Cardiac septum (tissue), 1 donor: ENCODE measurements around the gene IFNL4. TPM values are rescaled to one million over a fixed set of nuclear protein-coding genes. Genes with fewer than 3 reads are reported as not detected.
"Not testable (repeated sequence)": the region's sequence is repeated elsewhere in the genome, so short reads cannot be mapped to it uniquely, and the experiment has no call there.

Source experiments
- DNase-seq: peaks from one replicate; pipeline ENCODE4 v3.0.0-alpha.2; 2020; ENCODE audit warnings: low spot score
- intact Hi-C: fragments of 100-400 bp; cut with DNase I; formaldehyde crosslinking; loops from one replicate; pipeline ENCODE4 v1.14.0; 2022
- total RNA-seq: library from RNA; stranded (reverse); fragmentation: NEBNext Ultra II Directional; extraction: Animal tissue kit (Norgen Biotek cat#: 25700); gene quantifications from one replicate; pipeline ENCODE4 v1.2.1, GENCODE V29; 2021
- donor health status: DM: no; HTN: no; CAD: no.

IFNL4 gene
- total RNA-seq, 1 donor from 2014 or later, result not detected

DNA sequence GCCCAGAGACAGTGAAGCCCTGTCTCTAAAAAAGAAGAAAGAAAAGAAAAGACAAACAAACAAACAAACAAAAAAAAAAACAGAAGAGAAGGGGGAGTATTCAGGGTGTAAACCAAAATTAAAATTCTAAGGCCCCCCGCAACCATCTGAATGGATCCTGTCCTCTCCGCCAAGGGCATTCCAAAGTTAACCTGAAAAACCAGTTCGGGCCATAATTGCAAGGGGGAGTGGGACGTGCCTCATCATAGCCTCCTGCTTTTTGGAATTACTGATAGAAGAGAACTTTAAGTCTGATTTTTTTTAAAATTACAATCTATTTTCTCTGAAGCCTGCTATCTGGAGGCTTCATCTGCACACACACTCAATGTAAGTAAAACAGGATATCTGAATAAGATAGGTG is 13.8 kb upstream of the IFNL4 start:
- intact Hi-C loops, result no loop called here
- DNase-seq, result no peak

DNA sequence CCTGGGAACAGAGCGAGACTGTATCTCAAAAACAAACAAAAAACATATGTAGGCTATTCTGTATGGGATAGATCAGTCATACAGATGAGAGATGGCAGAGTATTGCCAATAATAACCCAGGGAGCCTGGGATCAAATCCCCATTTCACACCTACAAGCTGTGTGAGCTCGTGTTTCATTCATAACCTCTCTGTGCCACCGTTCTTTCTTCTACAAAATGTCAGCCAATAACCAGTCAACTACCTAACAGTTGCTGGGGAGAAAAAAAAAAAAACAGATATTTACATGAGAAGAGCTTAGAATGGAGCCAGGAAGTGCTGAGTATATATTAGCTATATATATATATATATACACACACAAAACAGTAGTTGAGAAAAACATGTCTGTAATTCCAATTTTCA is 13.0 kb upstream of the IFNL4 start:
- intact Hi-C loops, result no loop called here
- peak; percentile 17 for DNase-seq

DNA sequence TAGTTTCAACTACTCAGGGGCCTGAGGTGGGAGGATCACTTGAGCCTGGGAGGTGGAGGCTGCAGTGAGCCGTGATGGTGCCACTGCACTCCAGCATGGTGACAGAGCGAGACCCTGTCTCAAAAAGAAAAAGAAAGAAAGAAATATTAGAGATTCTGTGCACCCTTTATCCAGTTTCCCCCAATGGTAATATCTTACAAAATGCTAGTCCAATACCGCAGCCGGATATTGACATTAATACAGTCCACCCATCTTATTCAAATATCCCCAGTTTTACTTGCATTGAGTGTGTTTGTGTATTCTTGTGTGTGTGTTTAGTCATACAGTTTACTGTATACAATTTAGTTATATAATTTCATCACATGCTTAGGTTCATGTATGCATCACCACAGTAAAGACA is 8.6 kb upstream of the IFNL4 start:
- DNase-seq, result no peak
- intact Hi-C loops, result no loop called here

DNA sequence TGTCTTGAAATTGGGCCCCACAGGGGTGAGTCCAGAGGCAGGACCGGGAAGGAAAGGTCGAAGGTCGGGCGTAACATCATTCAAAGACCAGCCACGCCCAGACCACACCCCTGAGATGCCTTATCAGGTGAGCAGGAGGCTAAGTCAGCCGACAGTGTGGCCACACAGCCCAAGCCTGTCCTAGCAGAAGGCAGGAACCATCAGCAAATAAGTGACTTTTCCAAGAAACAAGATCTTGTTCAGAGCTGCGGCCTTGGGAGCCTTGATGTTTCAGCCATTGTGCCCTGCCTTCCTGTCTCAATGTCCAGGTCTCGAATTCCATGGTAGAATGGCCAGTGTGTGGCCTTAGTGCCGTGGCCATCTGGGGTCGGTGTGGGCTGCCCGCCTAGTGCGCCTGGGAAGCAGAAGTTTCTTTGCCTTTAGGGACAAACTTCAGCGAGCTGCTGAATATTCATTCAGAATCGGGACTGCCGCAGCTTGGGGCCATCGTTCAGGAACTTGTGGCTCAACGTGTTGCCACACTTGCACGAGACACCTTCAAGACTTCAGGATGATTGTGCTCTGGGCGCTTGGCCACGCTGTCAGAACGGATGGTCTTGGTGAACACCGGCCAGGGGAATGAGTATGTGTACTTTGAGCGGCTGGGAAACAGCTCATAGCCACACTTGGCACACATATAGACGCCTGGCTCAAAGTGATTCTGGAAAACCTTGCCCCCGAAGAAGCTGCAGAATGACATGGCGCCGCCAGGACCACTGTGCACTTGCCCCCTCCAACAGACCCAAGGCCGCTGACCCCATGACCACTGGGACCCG is 6.1 kb upstream of the IFNL4 start:
- DNase-seq, result no peak
- intact Hi-C loops, result no loop called here

DNA sequence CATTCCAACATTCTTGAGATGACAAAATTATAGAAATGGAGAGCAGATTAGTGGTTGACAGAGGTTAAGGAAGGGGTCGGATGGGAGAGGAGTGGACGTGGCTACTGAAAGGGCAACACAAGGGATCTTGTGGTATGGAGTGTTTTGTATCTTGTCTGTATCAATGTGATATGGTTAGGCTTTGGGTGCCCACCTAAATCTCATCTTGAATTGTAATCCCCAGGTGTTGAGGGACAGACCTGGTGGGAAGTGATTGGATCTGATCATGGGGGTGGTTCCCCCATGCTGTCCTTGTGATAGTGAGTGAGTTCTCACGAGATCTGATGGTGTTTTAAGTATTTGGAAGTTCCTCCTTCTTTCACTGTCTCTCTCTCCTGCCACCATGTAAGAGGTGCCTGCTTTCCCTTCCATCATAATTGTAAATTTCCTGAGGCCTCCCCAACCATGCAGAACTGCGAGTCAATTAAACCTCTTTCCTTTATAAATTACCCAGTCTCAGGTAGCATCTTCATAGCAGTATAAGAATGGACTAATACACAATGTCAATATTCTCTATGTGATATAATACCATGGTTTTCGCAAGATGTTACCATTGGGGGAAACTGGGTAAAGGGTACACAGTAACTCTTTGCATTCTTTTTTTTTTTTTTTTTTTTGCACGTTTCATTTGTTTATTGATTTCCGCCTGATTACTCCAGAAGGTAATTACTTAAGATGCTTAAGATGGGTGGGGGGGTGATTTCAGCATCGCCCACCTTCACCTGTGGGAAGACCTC is 4.9 kb upstream of the IFNL4 start:
- intact Hi-C loops, result no loop called here

DNA sequence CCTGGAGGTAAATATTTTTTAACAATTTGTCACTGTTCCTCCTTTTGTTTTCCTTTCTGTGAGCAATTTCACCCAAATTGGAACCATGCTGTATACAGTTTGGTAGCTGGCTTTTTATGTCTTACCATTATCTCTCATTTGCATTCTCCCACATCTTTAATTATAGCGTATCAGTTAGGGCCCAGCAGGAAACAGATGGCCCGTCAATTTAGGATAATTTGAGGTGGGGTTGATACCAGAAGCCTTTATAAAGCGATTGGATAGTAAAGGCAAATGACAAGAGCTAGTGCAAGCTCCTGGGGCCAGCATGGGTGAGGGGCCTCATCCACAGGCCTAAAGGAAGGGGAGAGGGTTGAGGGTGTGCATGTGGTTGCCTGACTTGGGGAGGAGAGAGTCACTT is 3.8 kb upstream of the IFNL4 start:
- DNase-seq, result no peak
- intact Hi-C loops, result no loop called here

More for the DNA sequence above, 4.9 kb upstream of the IFNL4 start:
- no peak for DNase-seq

DNA sequence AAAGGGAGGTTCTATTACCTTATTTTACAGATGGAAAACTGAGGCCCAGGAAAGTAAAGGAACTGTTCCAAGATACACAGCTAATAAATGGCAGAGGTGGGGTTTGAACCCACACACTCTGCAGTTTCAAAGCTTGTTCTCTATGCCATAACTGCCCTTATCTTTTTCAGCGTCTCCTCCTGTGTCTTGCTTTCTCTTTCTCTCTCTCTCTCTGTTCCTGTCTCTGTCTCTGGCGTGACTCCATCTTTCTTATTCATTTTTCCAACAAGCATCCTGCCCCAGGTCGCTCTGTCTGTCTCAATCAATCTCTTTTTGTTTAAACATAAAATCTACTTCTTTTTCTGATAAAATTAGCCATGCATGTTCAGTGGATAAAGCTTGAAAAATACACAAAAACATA is 3.2 kb upstream of the IFNL4 start:
- no peak for DNase-seq
- intact Hi-C loops, result no loop called here

DNA sequence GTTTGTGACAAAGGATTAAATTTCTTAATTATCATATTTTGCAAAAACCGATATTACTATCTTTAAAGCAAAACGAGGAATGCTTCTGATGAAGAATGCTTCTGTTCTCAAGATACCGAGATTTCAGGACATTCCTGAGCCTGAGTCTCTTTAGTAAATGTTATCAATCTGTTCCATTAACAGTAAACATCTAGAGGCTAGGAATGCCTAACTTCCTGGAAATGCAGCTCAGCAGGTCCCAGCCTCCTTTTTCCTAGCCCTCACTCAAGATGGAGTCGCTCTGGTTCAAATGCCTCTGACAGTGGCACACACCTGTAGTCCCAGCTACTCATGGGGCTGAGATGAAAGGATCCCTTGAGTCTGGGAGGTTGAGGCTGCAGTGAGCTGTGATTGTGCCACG is 2.4 kb upstream of the IFNL4 start:
- DNase-seq, result no peak
- intact Hi-C loops, result no loop called here

DNA sequence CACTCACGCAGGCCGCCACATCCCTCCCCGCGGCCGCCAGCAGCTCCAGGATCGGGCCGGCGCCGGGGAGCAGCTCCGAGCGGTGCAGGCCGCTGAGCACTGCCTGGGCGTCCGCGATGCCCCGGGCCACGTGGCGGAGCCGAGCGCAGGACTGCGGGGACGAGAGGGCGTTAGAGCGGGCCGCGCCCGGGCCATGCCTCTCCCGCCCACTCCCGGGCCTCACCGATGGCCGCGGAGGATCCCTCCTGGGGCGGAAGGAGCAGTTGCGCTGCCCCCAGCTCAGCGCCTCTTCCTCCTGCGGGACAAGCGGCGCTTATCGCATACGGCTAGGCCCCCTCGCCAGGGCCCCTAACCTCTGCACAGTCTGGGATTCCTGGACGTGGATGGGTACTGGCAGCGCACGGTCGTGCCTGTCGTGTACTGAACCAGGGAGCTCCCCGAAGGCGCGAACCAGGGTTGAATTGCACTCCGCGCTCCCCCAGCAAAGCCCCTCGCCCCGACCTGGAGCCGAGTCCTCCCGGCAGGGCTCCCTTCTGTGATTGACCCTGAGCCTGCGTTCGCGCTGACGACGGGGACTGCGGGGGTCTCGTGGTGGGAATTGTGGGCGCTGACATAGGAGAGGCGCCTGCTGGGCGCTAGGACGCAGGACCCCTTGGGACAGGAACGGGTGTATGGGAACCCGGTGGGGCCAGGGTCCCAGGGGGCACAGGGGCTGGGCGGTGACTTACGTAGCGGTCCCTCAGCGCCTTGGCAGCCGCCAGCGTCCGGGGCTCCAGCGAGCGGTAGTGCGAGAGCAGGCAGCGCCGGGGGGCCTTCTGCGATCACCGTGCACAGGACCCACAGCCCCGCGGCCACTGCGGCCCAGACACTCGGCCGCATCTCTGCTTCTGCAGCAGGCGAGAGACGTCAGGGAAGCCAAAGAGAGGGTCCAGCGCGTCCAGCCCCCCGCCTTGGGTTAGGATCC is 673 bp downstream of the IFNL4 start:
- DNase-seq, result no peak
- intact Hi-C loops, result no loop called here

DNA sequence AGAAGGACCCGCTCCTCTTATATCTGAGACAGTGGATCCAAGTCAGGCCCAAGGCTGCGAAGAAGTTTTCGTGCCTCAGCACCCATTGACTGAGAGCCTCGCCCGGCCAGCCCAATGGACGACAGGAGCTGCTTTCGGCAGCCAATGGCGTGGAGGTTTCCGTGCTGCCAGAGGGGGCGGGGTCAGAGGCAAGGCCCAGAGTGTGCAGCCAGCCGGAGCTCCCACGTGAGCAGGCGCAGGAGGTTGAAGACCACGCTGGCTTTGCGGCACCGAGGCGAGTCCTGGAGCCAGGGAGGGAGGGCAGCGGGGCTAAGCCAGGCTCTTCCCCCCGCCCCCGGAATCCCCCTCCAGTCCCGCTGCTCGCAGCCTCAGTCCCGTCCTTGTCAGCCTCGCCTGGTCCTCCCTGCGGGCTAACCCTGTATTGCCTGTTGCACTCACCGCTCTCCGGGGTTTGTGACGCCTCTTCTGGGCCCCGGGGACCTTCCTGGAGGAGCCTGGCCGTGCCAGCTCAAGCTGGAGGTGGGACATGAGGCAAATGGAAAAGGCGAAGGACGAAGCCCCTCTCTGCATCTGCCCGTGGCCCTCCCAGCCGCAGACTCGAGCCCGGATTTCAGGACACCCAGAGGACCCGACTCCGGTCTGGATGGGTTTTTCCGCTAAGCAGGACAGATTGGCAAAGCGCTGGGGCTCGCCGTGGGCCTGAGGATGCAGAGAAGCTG is 1.5 kb downstream of the IFNL4 start:
- no peak for DNase-seq
- intact Hi-C loops, result no loop called here

DNA sequence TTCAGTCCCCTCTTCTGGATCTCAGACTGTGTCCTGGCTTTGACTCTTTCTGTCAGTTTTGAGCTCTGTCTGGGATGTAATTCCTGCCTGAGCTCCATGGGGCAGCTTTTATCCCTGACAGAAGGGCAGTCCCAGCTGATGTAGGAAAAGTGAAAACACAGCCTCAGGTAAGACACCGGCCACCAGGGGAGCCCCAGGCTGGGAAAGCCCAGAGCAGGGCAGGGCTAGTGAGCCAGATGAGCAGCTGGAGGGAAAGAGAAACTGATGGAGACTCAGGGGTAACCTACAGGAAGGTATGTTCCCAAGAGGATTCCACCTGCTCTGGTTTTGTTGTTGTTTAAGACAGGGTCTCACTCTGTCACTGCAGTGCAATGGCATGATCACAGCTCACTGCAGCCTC is 3.5 kb downstream of the IFNL4 start:
- intact Hi-C loops, DNase-seq: not testable (repeated sequence)

DNA sequence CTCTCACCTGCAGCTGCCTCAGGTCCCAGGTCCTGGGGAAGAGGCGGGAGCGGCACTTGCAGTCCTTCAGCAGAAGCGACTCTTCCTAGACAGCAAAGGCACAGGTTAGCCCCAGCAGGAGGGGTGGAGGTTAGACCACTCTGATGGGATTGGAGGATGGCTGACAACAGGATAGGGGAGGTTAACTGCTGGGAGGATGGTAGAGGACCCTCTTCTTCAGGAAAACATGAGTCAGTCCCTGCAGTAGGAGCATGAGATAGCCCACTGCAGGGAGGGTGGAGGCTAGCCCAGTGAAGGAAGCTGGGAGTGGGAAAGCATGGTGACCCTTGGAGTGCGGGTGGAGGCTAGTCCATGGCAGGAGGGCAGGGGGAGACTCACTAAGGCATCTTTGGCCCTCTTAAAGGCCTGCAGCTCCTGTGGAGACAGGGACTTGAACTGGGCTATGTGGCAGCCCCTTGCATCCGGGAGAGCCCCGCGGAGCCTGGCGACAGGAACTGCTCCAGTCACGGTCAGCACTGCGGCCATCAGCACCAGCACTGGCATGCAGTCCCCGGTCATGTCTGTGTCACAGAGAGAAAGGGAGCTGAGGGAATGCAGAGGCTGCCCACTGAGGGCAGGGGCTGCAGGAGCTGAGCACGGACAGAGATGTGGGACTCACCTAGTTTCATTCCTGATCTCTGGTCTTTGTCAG is 4.1 kb downstream of the IFNL4 start, which contains the start of gene IFNL3:
IFNL3 (minus strand) TSS at position 597 of the 691 bp plus-strand sequence; CDS start at position 558, 39 bp downstream.
- DNase-seq, intact Hi-C loops: not testable (repeated sequence)

DNA sequence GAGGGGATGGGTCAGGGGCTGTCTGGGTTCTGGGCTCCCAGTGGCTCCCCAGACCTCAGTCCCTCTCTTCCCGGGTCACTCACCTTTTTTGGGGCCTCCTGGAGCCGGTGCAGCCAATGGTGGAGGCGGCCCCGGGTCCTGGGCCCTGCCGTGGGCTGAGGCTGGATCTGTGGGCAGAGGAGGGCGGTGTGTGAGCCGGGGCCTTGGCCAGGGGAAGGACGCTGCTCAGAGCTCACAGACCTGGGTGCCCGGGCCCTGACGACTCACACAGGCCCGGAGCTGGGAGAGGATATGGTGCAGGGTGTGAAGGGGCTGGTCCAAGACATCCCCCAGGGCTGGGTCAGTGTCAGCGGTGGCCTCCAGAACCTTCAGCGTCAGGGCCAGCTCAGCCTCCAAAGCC is 4.9 kb downstream of the IFNL4 start:
- DNase-seq, intact Hi-C loops: not testable (repeated sequence)

DNA sequence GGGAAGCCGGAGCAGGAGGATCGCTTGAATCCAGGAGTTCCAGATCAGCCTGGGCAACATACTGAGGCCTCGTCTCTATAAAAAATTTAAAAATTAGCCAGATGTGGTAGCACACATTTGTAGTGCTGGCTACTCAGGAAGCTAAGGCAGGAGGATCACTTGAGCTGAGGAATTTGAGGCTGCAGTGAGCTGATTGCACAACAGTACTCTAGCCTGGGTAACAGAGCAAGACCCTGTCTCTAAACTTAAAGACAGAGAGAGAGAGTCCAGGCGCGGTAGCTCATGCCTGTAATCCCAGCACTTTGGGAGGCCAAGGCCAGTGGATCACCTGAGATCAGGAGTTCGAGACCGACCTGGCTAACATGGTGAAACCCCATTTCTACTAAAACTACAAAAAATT is 8.2 kb downstream of the IFNL4 start:
- intact Hi-C loops, result no loop called here
- DNase-seq, result no peak

DNA sequence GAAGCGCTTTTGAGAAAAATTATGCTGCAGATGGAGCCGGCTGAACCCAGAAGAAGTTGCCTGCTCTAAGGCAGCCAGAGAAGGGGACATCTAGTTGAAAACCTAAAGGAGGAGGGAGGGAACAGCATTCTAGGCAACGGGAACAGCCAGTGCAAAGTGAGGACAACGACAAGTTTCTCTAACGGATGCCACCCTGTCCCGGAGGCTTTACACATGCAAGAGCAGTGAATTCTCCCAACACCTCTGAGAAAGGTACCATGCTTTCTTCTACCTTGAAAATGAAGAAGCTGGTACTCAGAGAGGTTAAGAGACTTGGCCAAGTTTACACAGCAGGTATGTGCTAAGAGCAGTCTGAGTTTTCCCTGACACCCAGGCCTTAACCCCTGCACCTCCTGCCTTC is 9.7 kb downstream of the IFNL4 start:
- no peak for DNase-seq
- intact Hi-C loops, result no loop called here

DNA sequence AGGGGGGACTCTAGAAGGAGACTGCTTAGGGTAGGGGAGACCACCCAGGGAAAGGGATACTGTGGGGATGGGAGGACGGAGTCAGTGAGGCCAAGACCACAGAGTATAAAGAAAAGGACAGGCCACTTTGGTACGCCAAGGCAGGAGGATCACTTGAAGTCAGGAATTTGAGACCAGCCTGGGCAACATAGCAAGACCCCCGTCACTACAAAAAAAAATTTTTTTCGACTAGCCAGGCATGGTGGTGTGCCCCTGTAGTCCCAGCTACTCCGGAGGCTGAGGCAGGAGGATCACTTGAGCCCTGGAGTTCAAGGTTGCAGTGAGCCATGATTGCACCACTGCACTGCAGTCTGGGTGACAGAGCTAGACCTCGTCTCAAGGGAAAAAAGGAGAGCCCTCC is 10.4 kb downstream of the IFNL4 start:
- no peak for DNase-seq

DNA sequence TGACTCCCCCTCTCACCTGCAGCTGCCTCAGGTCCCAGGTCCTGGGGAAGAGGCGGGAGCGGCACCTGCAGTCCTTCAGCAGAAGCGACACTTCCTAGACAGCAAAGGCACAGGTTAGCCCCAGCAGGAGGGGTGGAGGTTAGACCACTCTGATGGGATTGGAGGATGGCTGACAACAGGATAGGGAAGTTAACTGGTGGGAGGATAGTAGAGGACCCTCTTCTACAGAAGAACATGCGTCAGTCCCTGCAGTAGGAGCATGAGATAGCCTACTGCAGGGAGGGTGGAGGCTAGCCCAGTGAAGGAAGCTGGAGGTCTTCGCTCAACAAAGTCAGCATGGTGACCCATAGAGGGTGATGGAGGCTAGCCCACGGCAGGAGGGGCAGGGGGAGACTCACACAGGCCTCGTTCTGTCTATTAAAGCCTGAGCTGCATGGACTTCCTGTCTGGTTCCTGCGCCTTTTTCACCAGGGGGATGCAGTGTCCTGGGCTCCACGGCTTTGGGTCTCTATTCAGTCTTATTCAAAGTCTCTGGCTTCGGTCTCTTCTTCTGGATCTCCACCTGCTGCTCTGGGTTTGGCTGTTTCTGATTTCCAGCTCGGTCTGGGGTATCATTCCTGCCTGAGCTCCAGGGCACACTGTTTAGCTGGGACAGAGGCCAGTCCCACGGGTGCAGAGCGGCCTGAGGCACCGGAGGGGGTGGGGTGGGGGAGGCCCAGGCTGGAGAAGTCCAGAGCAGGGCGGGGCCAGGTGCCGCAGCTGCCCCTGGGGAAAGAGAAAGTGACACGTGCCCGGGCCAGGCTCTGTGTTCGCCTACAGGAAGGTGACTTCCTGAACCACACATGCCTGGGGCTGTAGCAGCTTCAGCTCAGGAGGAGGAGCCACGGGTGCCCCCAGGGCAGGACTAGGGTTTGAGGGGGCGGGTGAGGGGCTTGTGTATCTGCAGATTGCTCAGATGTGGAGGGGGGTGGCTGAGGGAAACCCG is 11.2 kb downstream of the IFNL4 start:
- intact Hi-C loops, result no loop called here
- no peak for DNase-seq

More for the DNA sequence above, 10.4 kb downstream of the IFNL4 start:
- intact Hi-C loops, result no loop called here
